NCI-H774 (cell line): ENCODE data around the gene LCE2A.
A peak's percentile ranks its signal among the peaks of the same experiment; 100 is the strongest.
"Not testable (repeated sequence)": the region's sequence is repeated elsewhere in the genome, so short reads cannot be mapped to it uniquely, and the experiment has no call there.

ENCODE experiments used
- DNase-seq: peaks from one replicate; lab custom pipeline; 2025; lab: John Stamatoyannopoulos, UW

Gene LCE2A

GRCh38 chr1:152697701-152698600 lies at the start of gene LCE2A:
LCE2A (plus strand) TSS chr1:152698345; CDS start chr1:152698902, 557 bp downstream.
- DNase-seq = no peak

GRCh38 chr1:152654110-152654509 lies 44.0 kb upstream of the LCE2A start:
- DNase-seq = peak; percentile 29

- DNase-seq = no peak
Observed at GRCh38 chr1:152656459-152656858, 41.7 kb upstream of the LCE2A start.

GRCh38 chr1:152657677-152658076 lies 40.5 kb upstream of the LCE2A start:
- DNase-seq = no peak

- no peak for DNase-seq
Observed at GRCh38 chr1:152658649-152659048, 39.5 kb upstream of the LCE2A start.

GRCh38 chr1:152663098-152663497 lies 35.0 kb upstream of the LCE2A start, which contains the start of gene LCE2D:
LCE2D (plus strand) TSS chr1:152663380; CDS start chr1:152664106, 726 bp downstream.
- DNase-seq = no peak

GRCh38 chr1:152666171-152666570 lies 32.0 kb upstream of the LCE2A start:
- not testable (repeated sequence) for DNase-seq

GRCh38 chr1:152667648-152668047 lies 30.5 kb upstream of the LCE2A start:
- no peak for DNase-seq

- DNase-seq = no peak
Observed at GRCh38 chr1:152673016-152673415, 25.1 kb upstream of the LCE2A start.

- DNase-seq = not testable (repeated sequence)
Observed at GRCh38 chr1:152674983-152675382, 23.2 kb upstream of the LCE2A start, which contains the start of gene LCE2C. LCE2C (plus strand) TSS chr1:152675279; CDS start chr1:152676016, 737 bp downstream.

- DNase-seq = no peak
Observed at GRCh38 chr1:152679459-152679858, 18.7 kb upstream of the LCE2A start.

GRCh38 chr1:152681616-152682015 lies 16.5 kb upstream of the LCE2A start:
- DNase-seq = no peak

GRCh38 chr1:152683846-152684245 lies 14.3 kb upstream of the LCE2A start:
- DNase-seq = no peak

- not testable (repeated sequence) for DNase-seq
Observed at GRCh38 chr1:152685823-152686222, 12.3 kb upstream of the LCE2A start, which contains the start of gene LCE2B. LCE2B (plus strand) TSS chr1:152686123; CDS start chr1:152686844, 721 bp downstream.

- DNase-seq = no peak
Observed at GRCh38 chr1:152699746-152700145, 1.6 kb downstream of the LCE2A start.

GRCh38 chr1:152707860-152708259 lies 9.7 kb downstream of the LCE2A start, which contains the start of gene LCE4A:
LCE4A (plus strand) TSS chr1:152708160; CDS start chr1:152709076, 916 bp downstream.
- no peak for DNase-seq

- DNase-seq = no peak
Observed at GRCh38 chr1:152718238-152718637, 20.1 kb downstream of the LCE2A start.

GRCh38 chr1:152725261-152725660 lies 27.1 kb downstream of the LCE2A start:
- DNase-seq = no peak

- DNase-seq = no peak
Observed at GRCh38 chr1:152728986-152729385, 30.8 kb downstream of the LCE2A start.

- DNase-seq = no peak
Observed at GRCh38 chr1:152735648-152736047, 37.5 kb downstream of the LCE2A start.

GRCh38 chr1:152737997-152738396 lies 39.9 kb downstream of the LCE2A start:
- DNase-seq = no peak

GRCh38 chr1:152739841-152740240 lies 41.7 kb downstream of the LCE2A start:
- DNase-seq = no peak

GRCh38 chr1:152741656-152742055 lies 43.5 kb downstream of the LCE2A start:
- DNase-seq = no peak
